PC-3 (cell line): ENCODE data around the gene ATP2B2.

Experiments
- CTCF ChIP-seq: fragments of 300-600 bp; sonication (generic); conservative IDR thresholded peaks from 2 replicates; pipeline ENCODE4 v1.5.1; 2017; ENCODE audit warnings: antibody characterized with exemption, low read depth, mild to moderate bottlenecking, low read length
- EZH2phosphoT487 ChIP-seq: fragments of 300-600 bp; sonication (generic); IDR thresholded peaks from 2 replicates; pipeline ENCODE4 v1.6.1; 2018; ENCODE audit warnings: mild to moderate bottlenecking, antibody characterized with exemption, low read length, borderline replicate concordance

- TF ChIP-seq EZH2phosphoT487 (no peak), CTCF (no peak)
Observed at GRCh38 chr3:10549617-10550230, 44.3 kb upstream of the ATP2B2 start.
